ENCODE results near the gene MYRF.

- no peak for TF ChIP-seq CTCF (conservative IDR thresholded peaks at IDR 0.05; ENCODE audit: low read length)
- TF ChIP-seq EZH2phosphoT487 (IDR thresholded peaks at IDR 0.05; ENCODE audit: borderline replicate concordance, low read depth, low read length), result no peak
Observed at GRCh38 chr11:61712314-61712713, 40.1 kb upstream of the MYRF start.

All from OCI-LY7 (cell line).